C4-2B (cell line): ENCODE results near the gene DNALI1.

Experiments used
- H3K27ac ChIP-seq: fragments of 450-650 bp; 2 replicates; pipeline ENCODE4 v1.5.1; 2017
- ZFX ChIP-seq: fragments of 450-650 bp; IDR thresholded peaks from 2 replicates; pipeline ENCODE4 v1.6.1; 2017
- TF ChIP-seq, protein P1 (sequence below): fragments of 450-650 bp; conservative IDR thresholded peaks from 2 replicates; pipeline ENCODE4 v1.5.1; 2017; ENCODE audit warnings: mild to moderate bottlenecking

DNALI1 gene

DNA sequence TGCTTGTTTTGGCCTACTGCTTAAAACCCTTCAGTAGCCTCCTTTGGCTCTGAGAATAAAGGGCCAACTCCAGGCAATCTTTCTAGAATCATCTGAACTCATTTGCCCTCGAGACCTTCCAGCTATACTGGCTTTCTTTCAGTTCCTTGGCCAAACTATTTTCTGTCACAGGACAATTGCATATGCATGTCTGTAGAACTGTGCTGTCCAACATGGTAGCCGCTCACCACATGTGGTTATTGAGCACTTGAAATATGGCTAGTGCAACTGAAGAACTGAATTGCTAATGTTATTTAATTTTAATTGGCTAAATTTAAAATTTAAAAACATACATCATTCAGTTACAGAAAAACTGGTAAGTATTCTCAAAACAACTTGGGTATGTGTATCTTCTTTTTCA lies 53.3 kb downstream of the DNALI1 start:
- no peak overlapping the region for H3K27ac ChIP-seq
- no peak for TF ChIP-seq ZFX
- TF ChIP-seq, protein P1, sequence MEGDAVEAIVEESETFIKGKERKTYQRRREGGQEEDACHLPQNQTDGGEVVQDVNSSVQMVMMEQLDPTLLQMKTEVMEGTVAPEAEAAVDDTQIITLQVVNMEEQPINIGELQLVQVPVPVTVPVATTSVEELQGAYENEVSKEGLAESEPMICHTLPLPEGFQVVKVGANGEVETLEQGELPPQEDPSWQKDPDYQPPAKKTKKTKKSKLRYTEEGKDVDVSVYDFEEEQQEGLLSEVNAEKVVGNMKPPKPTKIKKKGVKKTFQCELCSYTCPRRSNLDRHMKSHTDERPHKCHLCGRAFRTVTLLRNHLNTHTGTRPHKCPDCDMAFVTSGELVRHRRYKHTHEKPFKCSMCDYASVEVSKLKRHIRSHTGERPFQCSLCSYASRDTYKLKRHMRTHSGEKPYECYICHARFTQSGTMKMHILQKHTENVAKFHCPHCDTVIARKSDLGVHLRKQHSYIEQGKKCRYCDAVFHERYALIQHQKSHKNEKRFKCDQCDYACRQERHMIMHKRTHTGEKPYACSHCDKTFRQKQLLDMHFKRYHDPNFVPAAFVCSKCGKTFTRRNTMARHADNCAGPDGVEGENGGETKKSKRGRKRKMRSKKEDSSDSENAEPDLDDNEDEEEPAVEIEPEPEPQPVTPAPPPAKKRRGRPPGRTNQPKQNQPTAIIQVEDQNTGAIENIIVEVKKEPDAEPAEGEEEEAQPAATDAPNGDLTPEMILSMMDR, result no peak

DNA sequence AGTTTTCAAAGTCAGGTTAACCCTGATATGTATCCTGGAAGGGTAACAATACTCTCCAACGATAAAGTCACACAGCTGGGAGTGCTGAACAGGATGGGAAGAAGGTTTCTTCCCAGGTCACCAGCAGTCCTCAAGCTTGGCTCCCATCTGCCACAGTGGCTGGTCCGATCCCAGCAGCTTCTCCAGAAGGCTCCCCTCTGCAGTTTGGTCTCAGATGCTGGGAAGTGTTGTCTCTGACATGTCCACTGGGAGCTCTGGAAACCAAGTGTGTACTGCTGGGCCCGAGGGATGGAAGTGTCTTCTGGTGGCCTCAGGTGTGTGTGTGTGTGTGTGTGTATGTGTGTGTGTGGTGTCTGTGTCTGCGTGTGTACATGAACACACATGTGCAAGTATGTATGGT lies 55.4 kb downstream of the DNALI1 start:
- TF ChIP-seq ZFX, result no peak
- TF ChIP-seq, protein P1, result no peak
- no peak overlapping the region for H3K27ac ChIP-seq

DNA sequence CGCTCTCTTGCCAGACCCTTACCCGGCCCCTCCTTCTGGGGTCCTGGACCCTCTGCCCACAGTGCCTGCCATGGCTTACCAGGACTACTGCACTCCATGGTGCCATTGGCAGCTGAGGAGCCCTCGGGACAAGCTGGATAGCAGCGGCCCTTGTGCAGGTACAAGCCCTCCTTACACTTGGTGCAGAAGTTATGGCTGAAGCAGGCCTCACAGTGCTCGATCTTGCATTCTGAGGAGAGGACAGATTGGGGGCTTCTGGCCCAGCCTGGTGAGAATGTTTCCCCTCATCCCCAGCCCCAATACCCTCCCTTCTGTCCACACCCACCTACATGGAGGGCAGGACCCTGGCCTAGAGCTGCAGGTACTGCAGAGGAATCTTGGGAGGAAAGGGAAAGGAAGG lies 57.4 kb downstream of the DNALI1 start:
- no peak overlapping the region for H3K27ac ChIP-seq
- TF ChIP-seq, protein P1, result no peak
- TF ChIP-seq ZFX, result no peak

DNA sequence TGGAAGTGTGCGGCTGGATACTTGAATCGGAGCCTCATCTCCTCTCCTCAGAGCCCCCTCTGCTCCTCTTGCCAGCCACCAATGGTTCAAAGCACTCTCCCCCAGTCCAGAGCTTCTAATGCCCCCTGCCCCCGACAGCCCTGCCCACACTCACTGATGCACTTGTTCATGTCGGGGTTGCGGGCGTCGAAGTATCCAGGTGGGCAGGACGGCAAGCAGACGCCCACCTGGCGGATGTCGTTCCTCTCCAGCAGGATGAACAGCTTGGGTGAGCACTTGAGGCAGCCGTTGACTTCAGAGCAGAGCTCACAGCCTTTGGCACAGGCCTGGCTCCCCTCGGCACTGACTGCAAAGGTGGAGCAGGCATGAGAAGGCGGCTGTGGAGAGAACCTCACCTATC lies 59.6 kb downstream of the DNALI1 start:
- H3K27ac ChIP-seq, result no peak overlapping the region
- TF ChIP-seq, protein P1, result no peak
- no peak for TF ChIP-seq ZFX
